BLaER1 treated with 17β-estradiol and CSF1 and Interleukin-3, amounts not matched to agents 10 nM and 100 nM (cell line): ENCODE results near the gene ARL3.

Experiments
- H3K27ac ChIP-seq, 11 experiments: shearing (Covaris generic); formaldehyde crosslinking; 2 replicates each; pipeline ENCODE4 v1.8.1; 2022
- H3K27me3 ChIP-seq, 11 experiments: shearing (Covaris generic); formaldehyde crosslinking; 2 replicates each; pipeline ENCODE4 v1.8.1; 2022
- H3K36me3 ChIP-seq, 11 experiments: shearing (Covaris generic); formaldehyde crosslinking; 2 replicates each; pipeline ENCODE4 v1.8.1; 2022
- H3K4me1 ChIP-seq, 10 experiments: shearing (Covaris generic); formaldehyde crosslinking; 2 replicates each; pipeline ENCODE4 v1.8.1; 2022
- H3K4me2 ChIP-seq, 11 experiments: shearing (Covaris generic); formaldehyde crosslinking; 2 replicates each; pipeline ENCODE4 v1.8.1; 2022
- H3K4me3 ChIP-seq, 10 experiments: shearing (Covaris generic); formaldehyde crosslinking; 2 replicates each; pipeline ENCODE4 v1.8.1; 2022
- H3K9ac ChIP-seq, 11 experiments: shearing (Covaris generic); formaldehyde crosslinking; 2 replicates each; pipeline ENCODE4 v1.8.1; 2022
- H3K9me3 ChIP-seq, 11 experiments: shearing (Covaris generic); formaldehyde crosslinking; replicated peaks in 1 of 11; 2 replicates each; pipeline ENCODE4 v1.8.1; 2022
- H4K20me1 ChIP-seq, 11 experiments: shearing (Covaris generic); formaldehyde crosslinking; 2 replicates each; pipeline ENCODE4 v1.8.1; 2022
- Cebpa-rat ChIP-seq, 11 experiments: shearing (Covaris generic); IDR thresholded peaks; 2 replicates each; pipeline ENCODE4 v1.8.1; 2022

Gene ARL3

GRCh38 chr10:102757323-102757722 lies 43.1 kb upstream of the ARL3 start:
- Histone ChIP-seq H3K27me3 (no peaks in the 10 kb centered on the region), H3K36me3 (peaks cover 10 to 64% (median 20%) of the 10 kb centered on the region in 11 experiments; a peak in 21 of 22 replicates), H3K9me3 (peaks cover 0 to 22% (median 9%) of the 10 kb centered on the region in 11 experiments; a peak in 17 of 22 replicates), H3K4me3 (no peak overlapping the region), H3K4me2 (peak overlapping the region in 4 of 11 experiments; percentile 15 to 74 (median 60); a peak in 6 of 22 replicates), H3K9ac (no peak overlapping the region), H3K27ac (peak overlapping the region in 1 of 11 experiments; percentile 36; a peak in 1 of 22 replicates), H3K4me1 (peaks cover 23 to 73% (median 32%) of the 10 kb centered on the region in 10 experiments), H4K20me1 (peaks cover 0 to 81% (median 16%) of the 10 kb centered on the region in 11 experiments; a peak in 17 of 22 replicates)
- TF ChIP-seq Cebpa-rat (IDR thresholded peaks at IDR 0.05), result no peak

GRCh38 chr10:102753718-102754117 lies 39.5 kb upstream of the ARL3 start:
- Histone ChIP-seq H3K36me3 (peaks cover 2 to 60% (median 7%) of the 10 kb centered on the region in 11 experiments; a peak in 14 of 22 replicates), H3K27me3 (no peaks in the 10 kb centered on the region), H3K4me1 (peaks cover 17 to 92% (median 23%) of the 10 kb centered on the region in 10 experiments), H3K9me3 (peaks cover 0 to 5% (median 0%) of the 10 kb centered on the region in 11 experiments; a peak in 2 of 22 replicates), H3K27ac (peak overlapping the region in 3 of 11 experiments; percentile 11 to 45 (median 17); a peak in 3 of 22 replicates), H3K9ac (peak overlapping the region in 2 of 11 experiments; percentile 28 to 63; a peak in 2 of 22 replicates), H3K4me2 (peak overlapping the region in 6 of 11 experiments; percentile 24 to 81 (median 52); a peak in 6 of 22 replicates), H3K4me3 (no peak overlapping the region), H4K20me1 (peaks cover 0 to 82% (median 29%) of the 10 kb centered on the region in 11 experiments; a peak in 18 of 22 replicates)
- no peak for TF ChIP-seq Cebpa-rat (IDR thresholded peaks at IDR 0.05)

DNA sequence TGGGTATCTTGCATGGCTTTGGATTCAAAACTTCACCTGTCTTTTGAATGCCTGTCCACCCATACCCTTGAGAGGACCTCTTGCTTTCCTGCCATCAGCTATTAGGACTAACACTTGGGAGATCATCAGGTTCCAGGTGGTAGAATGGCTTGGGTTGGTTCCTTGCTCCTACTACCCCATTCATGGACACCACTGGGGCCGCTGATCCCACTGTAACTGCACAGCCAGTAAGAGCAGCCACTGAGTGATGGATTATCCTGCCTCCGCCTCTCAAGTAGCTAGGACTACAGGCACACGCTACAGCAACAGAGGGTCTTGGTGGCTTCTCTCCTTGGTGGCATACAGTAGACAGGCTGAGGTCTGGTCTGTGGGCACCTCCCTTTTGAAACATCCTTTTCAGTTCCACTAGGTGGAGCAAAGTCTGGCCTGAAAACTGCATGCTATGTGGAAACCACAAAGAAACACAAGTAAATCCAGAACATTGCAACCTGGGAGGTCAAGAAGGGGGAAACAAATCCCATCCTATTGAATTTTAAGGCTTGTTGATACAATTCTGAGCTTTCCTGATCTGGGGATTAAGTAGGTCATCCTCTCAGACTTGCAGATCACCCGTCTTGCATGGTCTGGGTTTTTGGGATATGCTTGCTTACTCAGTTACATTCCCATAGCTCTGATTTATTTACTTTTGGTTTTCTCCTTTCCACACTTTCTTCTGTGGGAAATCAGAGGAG lies 38.9 kb upstream of the ARL3 start:
- Histone ChIP-seq H3K9me3 (no peaks in the 10 kb centered on the region), H3K27ac (peak overlapping the region in 3 of 11 experiments; percentile 11 to 45 (median 30); a peak in 3 of 22 replicates), H3K9ac (peak overlapping the region in 3 of 11 experiments; percentile 20 to 63 (median 28); a peak in 3 of 22 replicates), H3K4me1 (peaks cover 17 to 92% (median 23%) of the 10 kb centered on the region in 10 experiments), H3K36me3 (peaks cover 0 to 56% (median 8%) of the 10 kb centered on the region in 11 experiments; a peak in 12 of 22 replicates), H3K4me2 (peak overlapping the region in 10 of 11 experiments; percentile 20 to 81 (median 44); a peak in 19 of 22 replicates), H3K27me3 (no peaks in the 10 kb centered on the region), H3K4me3 (no peak overlapping the region), H4K20me1 (peaks cover 0 to 82% (median 29%) of the 10 kb centered on the region in 11 experiments; a peak in 18 of 22 replicates)
- TF ChIP-seq Cebpa-rat (IDR thresholded peaks at IDR 0.05), result no peak; a peak in 1 of 22 replicates

DNA sequence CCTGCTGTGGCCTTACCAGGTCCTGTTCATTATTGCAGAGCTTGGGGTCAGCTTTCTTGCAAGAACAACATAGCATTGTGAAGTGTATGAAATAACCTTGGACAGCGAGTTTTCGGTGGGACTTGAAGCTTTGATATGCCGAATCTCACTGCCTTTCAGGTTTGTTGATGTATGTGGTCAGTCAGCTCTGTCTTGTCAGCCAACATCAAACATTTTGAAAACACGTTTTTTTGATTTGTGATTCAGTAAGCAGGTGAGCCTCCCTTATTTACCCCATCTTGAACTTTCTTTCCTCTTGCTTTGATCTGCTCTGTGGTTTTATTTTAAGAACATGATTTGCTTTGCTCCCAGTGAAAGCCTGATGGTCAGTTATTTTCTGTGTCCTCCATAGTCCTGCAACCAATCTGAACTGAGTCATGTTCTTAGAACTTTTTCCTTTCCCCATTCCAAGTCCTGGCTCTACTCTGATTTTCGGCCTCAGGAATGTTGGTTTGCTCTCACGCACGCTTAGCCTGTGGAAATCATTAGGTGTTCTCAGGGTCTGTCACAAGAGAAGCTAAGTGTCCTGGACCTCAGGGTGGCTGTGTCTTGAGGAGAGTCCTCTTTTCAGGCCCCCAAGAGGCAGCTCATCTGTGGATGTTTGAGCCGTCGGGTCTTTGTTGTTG lies 38.2 kb upstream of the ARL3 start:
- Histone ChIP-seq H3K36me3 (peaks cover 0 to 60% (median 8%) of the 10 kb centered on the region in 11 experiments; a peak in 11 of 22 replicates), H4K20me1 (peaks cover 0 to 82% (median 29%) of the 10 kb centered on the region in 11 experiments; a peak in 18 of 22 replicates), H3K9ac (peak overlapping the region in 2 of 11 experiments; percentile 20 to 63; a peak in 3 of 22 replicates), H3K4me3 (no peak overlapping the region), H3K4me2 (peak overlapping the region in 9 of 11 experiments; percentile 20 to 81 (median 51); a peak in 17 of 22 replicates), H3K27me3 (no peaks in the 10 kb centered on the region), H3K9me3 (no peaks in the 10 kb centered on the region), H3K4me1 (peaks cover 15 to 92% (median 21%) of the 10 kb centered on the region in 10 experiments), H3K27ac (peak overlapping the region in 2 of 11 experiments; percentile 30 to 45; a peak in 2 of 22 replicates)
- no peak for TF ChIP-seq Cebpa-rat (IDR thresholded peaks at IDR 0.05)

DNA sequence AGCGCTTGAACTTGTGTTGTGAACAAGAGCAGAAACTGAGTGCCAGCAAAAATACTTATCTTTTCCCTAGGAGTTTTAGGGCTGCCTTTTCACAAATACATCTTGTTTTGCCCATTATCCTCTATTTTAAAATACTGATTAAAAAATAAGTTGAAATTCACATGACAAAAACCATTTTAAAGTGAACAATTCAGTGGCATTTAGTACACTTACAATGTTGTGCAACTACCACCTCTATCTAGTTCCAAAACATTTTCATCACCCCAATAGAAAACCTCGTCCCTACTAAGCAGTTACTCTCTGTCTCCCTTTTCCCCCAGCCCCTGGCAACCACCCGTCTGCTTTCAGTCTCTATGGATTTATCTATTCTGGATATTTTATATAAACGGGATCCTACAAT lies 31.0 kb upstream of the ARL3 start:
- H3K36me3 ChIP-seq, result peaks cover 0 to 20% (median 8%) of the 10 kb centered on the region in 11 experiments; a peak in 4 of 22 replicates
- no peaks in the 10 kb centered on the region for H3K9me3 ChIP-seq
- H3K4me3 ChIP-seq, result peak overlapping the region; percentile 83 to 100 (median 92)
- no peak for TF ChIP-seq Cebpa-rat (IDR thresholded peaks at IDR 0.05)
- H3K27ac ChIP-seq, result peak overlapping the region in 4 of 11 experiments; percentile 82 to 93 (median 85); a peak in 4 of 22 replicates
- peak overlapping the region in 10 of 11 experiments; percentile 83 to 97 (median 88); a peak in 18 of 22 replicates for H3K9ac ChIP-seq
- peaks cover 0 to 47% (median 0%) of the 10 kb centered on the region in 11 experiments; a peak in 7 of 22 replicates for H4K20me1 ChIP-seq
- H3K27me3 ChIP-seq, result no peaks in the 10 kb centered on the region
- peak overlapping the region; percentile 80 to 97 (median 87) for H3K4me2 ChIP-seq
- H3K4me1 ChIP-seq, result peaks cover 19 to 71% (median 22%) of the 10 kb centered on the region in 10 experiments

GRCh38 chr10:102744374-102745051 lies 30.3 kb upstream of the ARL3 start:
- Histone ChIP-seq H3K4me1 (peaks cover 23 to 74% (median 28%) of the 10 kb centered on the region in 10 experiments), H3K27me3 (no peaks in the 10 kb centered on the region), H3K9me3 (no peaks in the 10 kb centered on the region), H3K36me3 (peaks cover 0 to 16% (median 8%) of the 10 kb centered on the region in 11 experiments; a peak in 5 of 22 replicates), H3K27ac (peak overlapping the region; percentile 71 to 93 (median 83)), H3K4me2 (peak overlapping the region; percentile 80 to 97 (median 87)), H4K20me1 (peaks cover 0 to 41% (median 0%) of the 10 kb centered on the region in 11 experiments; a peak in 7 of 22 replicates), H3K4me3 (peak overlapping the region; percentile 83 to 100 (median 92)), H3K9ac (peak overlapping the region; percentile 79 to 97 (median 87))
- TF ChIP-seq Cebpa-rat (IDR thresholded peaks at IDR 0.05), result no peak

- TF ChIP-seq Cebpa-rat (IDR thresholded peaks at IDR 0.05), result no peak
- H3K9ac ChIP-seq, result peak within 1 kb of the TSS; percentile 79 to 97 (median 87)
These were observed 29.6 kb upstream of the ARL3 start, which contains the start of gene WBP1L for GRCh38 chr10:102743588-102744373. WBP1L (plus strand) TSS chr10:102743948; CDS start chr10:102744054, 106 bp downstream.

More at GRCh38 chr10:102743588-102744373, 29.6 kb upstream of the ARL3 start, which contains the start of gene WBP1L:
- Histone ChIP-seq H3K4me2 (peak within 1 kb of the TSS; percentile 80 to 97 (median 87)), H3K4me1 (peaks cover 30 to 74% (median 35%) of the 10 kb centered on the region in 10 experiments), H3K36me3 (peaks cover 0 to 11% (median 6%) of the 10 kb centered on the region in 11 experiments; a peak in 5 of 22 replicates), H3K27ac (peak within 1 kb of the TSS; percentile 71 to 93 (median 83)), H3K9me3 (no peaks in the 10 kb centered on the region), H3K27me3 (no peaks in the 10 kb centered on the region), H4K20me1 (peaks cover 0 to 34% (median 0%) of the 10 kb centered on the region in 11 experiments; a peak in 7 of 22 replicates), H3K4me3 (peak within 1 kb of the TSS; percentile 83 to 100 (median 92))
